ENCODE results near the gene CBX8. TPM values are rescaled to one million over a fixed set of nuclear protein-coding genes. Genes with fewer than 3 reads are reported as not detected.

CBX8 gene
- polyA plus RNA-seq, 2 of the 4 experiments (the other 2 are of a cell fraction) = 1.5 to 13.1 TPM

- H3K9me3 ChIP-seq = no peaks in the 10 kb centered on the region
- peak overlapping the region; percentile 5 to 65; a peak in 3 of 6 replicates for H3K27ac ChIP-seq
- ChIA-PET POLR2A (no interaction called here), CTCF (interaction anchor here (0.8 to 1.3 kb wide), 5 partner anchors 7 to 101 kb away, joined by 3 to 6 read pairs (median 3); no protein-coding TSS in a partner anchor)
- DNase-seq (ENCODE audit: low read depth in 1 of 2, low spot score in 1 of 2) (no peak), FAIRE-seq (no peak), ATAC-seq (no peak; a peak in 1 of 6 replicates)
- H3K4me1 ChIP-seq = peaks cover 34% of the 10 kb centered on the region
- peak overlapping the region; percentile 56 for H3K4me2 ChIP-seq
- 94% methylated on average over 27 of the region's 55 CpGs for WGBS (ENCODE audit: missing lambda C conversion rate)
- peak overlapping the region; percentile 21; the same call in 1 of the 3 replicates for H3K4me3 ChIP-seq
- TF ChIP-seq ZSCAN20 (CRISPR knock-in tag; IDR thresholded peaks at IDR 0.05) (no peak), ESRRA (IDR thresholded peaks at IDR 0.05; ENCODE audit: borderline replicate concordance, low read length) (no peak), RNF2 (IDR thresholded peaks at IDR 0.05; ENCODE audit: borderline replicate concordance, low read depth) (no peak), RFX5 (IDR thresholded peaks at IDR 0.05) (no peak), ELK1 (IDR thresholded peaks at IDR 0.05; ENCODE audit: low read depth, low read length) (no peak), ATOH8 (CRISPR knock-in tag; IDR thresholded peaks at IDR 0.05; ENCODE audit: low read depth) (no peak), HOXB13 (CRISPR knock-in tag; IDR thresholded peaks at IDR 0.05; ENCODE audit: low read depth) (no peak), MAZ (IDR thresholded peaks at IDR 0.05; ENCODE audit: borderline replicate concordance, low read depth, low read length) (no peak), SMC3 (IDR thresholded peaks at IDR 0.05) (no peak), PHF8 (IDR thresholded peaks at IDR 0.05; ENCODE audit: borderline replicate concordance, low read depth) (no peak), RAD21 (conservative IDR thresholded peaks at IDR 0.05 in 1 of 2, IDR thresholded peaks at IDR 0.05 in 1 of 2) (no peak), ZC3H11A (IDR thresholded peaks at IDR 0.05) (no peak), GATA3 (IDR thresholded peaks at IDR 0.05; ENCODE audit: borderline replicate concordance) (no peak), MYC (IDR thresholded peaks at IDR 0.05; ENCODE audit: borderline replicate concordance, low read length) (no peak), NR3C1 (IDR thresholded peaks at IDR 0.05) (no peak), HDAC2 (IDR thresholded peaks at IDR 0.05) (no peak), POLR2AphosphoS2 (conservative IDR thresholded peaks at IDR 0.05; ENCODE audit: low read length) (no peak), HEYL (CRISPR knock-in tag; IDR thresholded peaks at IDR 0.05) (no peak)
- TF ChIP-seq, protein P1, sequence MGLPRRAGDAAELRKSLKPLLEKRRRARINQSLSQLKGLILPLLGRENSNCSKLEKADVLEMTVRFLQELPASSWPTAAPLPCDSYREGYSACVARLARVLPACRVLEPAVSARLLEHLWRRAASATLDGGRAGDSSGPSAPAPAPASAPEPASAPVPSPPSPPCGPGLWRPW (IDR thresholded peaks at IDR 0.05) = no peak
- TF ChIP-seq, protein P2, sequence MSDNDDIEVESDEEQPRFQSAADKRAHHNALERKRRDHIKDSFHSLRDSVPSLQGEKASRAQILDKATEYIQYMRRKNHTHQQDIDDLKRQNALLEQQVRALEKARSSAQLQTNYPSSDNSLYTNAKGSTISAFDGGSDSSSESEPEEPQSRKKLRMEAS (IDR thresholded peaks at IDR 0.05) = no peak
Measured at GRCh38 chr17:79748295-79749099, 48.4 kb downstream of the CBX8 start.

- ChIA-PET POLR2A (no interaction called here), CTCF (interaction anchor here (1.7 to 10.4 kb wide), 6 partner anchors 11 to 168 kb away, joined by 4 to 254 read pairs (median 26); partner anchors contain the start of gene CBX2)
- Histone ChIP-seq H3K4me1 (peaks cover 34% of the 10 kb centered on the region), H3K27ac (peak overlapping the region; percentile 5 to 65; a peak in 3 of 6 replicates), H3K4me3 (peak overlapping the region; percentile 21; the same call in 1 of the 3 replicates), H3K9me3 (no peaks in the 10 kb centered on the region), H3K4me2 (peak overlapping the region; percentile 56)
- ATAC-seq = no peak
- no peak for FAIRE-seq
- no peak for DNase-seq (ENCODE audit: low read depth in 1 of 2, low spot score in 1 of 2)
- WGBS (ENCODE audit: missing lambda C conversion rate) = 81% methylated on average over 48 of the region's 74 CpGs
- TF ChIP-seq, protein P3, sequence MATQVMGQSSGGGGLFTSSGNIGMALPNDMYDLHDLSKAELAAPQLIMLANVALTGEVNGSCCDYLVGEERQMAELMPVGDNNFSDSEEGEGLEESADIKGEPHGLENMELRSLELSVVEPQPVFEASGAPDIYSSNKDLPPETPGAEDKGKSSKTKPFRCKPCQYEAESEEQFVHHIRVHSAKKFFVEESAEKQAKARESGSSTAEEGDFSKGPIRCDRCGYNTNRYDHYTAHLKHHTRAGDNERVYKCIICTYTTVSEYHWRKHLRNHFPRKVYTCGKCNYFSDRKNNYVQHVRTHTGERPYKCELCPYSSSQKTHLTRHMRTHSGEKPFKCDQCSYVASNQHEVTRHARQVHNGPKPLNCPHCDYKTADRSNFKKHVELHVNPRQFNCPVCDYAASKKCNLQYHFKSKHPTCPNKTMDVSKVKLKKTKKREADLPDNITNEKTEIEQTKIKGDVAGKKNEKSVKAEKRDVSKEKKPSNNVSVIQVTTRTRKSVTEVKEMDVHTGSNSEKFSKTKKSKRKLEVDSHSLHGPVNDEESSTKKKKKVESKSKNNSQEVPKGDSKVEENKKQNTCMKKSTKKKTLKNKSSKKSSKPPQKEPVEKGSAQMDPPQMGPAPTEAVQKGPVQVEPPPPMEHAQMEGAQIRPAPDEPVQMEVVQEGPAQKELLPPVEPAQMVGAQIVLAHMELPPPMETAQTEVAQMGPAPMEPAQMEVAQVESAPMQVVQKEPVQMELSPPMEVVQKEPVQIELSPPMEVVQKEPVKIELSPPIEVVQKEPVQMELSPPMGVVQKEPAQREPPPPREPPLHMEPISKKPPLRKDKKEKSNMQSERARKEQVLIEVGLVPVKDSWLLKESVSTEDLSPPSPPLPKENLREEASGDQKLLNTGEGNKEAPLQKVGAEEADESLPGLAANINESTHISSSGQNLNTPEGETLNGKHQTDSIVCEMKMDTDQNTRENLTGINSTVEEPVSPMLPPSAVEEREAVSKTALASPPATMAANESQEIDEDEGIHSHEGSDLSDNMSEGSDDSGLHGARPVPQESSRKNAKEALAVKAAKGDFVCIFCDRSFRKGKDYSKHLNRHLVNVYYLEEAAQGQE (IDR thresholded peaks at IDR 0.05) = no peak
- no peak for TF ChIP-seq HDAC2 (IDR thresholded peaks at IDR 0.05)
- no peak for TF ChIP-seq HOXB5 (CRISPR knock-in tag; IDR thresholded peaks at IDR 0.05)
- TF ChIP-seq CHD2 (IDR thresholded peaks at IDR 0.05; ENCODE audit: low read length, partially characterized antibody) = no peak
- no peak for TF ChIP-seq CBX2 (IDR thresholded peaks at IDR 0.05; ENCODE audit: borderline replicate concordance, low read depth)
- TF ChIP-seq, protein P4, sequence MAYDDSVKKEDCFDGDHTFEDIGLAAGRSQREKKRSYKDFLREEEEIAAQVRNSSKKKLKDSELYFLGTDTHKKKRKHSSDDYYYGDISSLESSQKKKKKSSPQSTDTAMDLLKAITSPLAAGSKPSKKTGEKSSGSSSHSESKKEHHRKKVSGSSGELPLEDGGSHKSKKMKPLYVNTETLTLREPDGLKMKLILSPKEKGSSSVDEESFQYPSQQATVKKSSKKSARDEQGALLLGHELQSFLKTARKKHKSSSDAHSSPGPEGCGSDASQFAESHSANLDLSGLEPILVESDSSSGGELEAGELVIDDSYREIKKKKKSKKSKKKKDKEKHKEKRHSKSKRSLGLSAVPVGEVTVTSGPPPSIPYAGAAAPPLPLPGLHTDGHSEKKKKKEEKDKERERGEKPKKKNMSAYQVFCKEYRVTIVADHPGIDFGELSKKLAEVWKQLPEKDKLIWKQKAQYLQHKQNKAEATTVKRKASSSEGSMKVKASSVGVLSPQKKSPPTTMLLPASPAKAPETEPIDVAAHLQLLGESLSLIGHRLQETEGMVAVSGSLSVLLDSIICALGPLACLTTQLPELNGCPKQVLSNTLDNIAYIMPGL (CRISPR knock-in tag; IDR thresholded peaks at IDR 0.05; ENCODE audit: borderline replicate concordance) = no peak
Measured at GRCh38 chr17:79747508-79748294, 49.2 kb downstream of the CBX8 start.
